Measurements from ENCODE around the gene SAXO1.

SAXO1 gene

DNA sequence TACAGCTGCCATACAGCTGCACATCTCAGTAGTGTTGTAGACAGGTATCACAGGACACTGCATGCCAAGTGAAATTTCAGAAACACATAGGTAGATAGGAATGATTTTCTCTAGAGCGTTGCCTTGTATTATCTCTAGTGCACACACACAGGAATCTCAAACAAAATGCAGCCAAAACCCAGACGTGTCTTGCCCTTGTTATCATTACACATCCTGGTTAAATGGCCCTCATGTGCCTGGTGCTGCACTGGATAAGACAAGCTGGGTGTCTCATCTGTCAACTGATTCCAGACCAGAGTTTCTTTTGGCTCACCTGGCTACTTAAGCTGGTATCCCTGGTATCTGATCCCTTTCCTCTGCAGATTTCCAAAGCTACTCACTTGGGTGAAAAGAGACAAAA, 59.7 kb downstream of the SAXO1 start:
- Mint-ChIP-seq H3K27me3 (ENCODE audit: low read depth) (peaks cover 5% of the 10 kb centered on the region), H3K36me3 (ENCODE audit: low read depth) (no peaks in the 10 kb centered on the region), H3K4me3 (no peak overlapping the region), H3K27ac (no peak overlapping the region), H3K9me3 (no peaks in the 10 kb centered on the region), H3K4me1 (peaks cover 69% of the 10 kb centered on the region)
- TF ChIP-seq, protein P1, sequence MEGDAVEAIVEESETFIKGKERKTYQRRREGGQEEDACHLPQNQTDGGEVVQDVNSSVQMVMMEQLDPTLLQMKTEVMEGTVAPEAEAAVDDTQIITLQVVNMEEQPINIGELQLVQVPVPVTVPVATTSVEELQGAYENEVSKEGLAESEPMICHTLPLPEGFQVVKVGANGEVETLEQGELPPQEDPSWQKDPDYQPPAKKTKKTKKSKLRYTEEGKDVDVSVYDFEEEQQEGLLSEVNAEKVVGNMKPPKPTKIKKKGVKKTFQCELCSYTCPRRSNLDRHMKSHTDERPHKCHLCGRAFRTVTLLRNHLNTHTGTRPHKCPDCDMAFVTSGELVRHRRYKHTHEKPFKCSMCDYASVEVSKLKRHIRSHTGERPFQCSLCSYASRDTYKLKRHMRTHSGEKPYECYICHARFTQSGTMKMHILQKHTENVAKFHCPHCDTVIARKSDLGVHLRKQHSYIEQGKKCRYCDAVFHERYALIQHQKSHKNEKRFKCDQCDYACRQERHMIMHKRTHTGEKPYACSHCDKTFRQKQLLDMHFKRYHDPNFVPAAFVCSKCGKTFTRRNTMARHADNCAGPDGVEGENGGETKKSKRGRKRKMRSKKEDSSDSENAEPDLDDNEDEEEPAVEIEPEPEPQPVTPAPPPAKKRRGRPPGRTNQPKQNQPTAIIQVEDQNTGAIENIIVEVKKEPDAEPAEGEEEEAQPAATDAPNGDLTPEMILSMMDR (IDR thresholded peaks at IDR 0.05; ENCODE audit: unreplicated experiment in 3 of 3), result no peak

DNA sequence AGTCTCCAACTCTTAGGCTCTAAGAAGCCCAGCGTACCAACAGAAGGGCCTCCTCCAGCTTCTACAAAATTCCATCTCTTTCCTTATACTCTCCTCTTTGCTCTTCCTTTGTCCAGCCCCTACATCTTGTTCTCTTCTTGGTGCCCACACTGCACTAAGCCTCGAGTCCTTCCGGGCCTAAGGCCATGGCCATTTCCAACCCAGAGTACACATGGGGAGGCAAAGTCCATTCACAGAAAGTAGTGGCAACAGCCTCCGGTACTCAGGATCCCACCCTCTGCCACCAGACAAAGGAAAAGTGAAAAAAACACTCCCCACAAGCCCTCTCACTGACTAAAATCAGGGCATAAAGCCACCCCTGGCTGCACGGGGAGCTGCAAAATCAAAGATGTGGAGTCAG, 60.3 kb downstream of the SAXO1 start:
- Mint-ChIP-seq H3K36me3 (ENCODE audit: low read depth) (peaks cover 3% of the 10 kb centered on the region), H3K4me1 (peaks cover 69% of the 10 kb centered on the region), H3K27me3 (ENCODE audit: low read depth) (peaks cover 5% of the 10 kb centered on the region), H3K27ac (no peak overlapping the region), H3K9me3 (peaks cover 3% of the 10 kb centered on the region), H3K4me3 (no peak overlapping the region)
- TF ChIP-seq, protein P1 (IDR thresholded peaks at IDR 0.05; ENCODE audit: unreplicated experiment in 3 of 3), result no peak

DNA sequence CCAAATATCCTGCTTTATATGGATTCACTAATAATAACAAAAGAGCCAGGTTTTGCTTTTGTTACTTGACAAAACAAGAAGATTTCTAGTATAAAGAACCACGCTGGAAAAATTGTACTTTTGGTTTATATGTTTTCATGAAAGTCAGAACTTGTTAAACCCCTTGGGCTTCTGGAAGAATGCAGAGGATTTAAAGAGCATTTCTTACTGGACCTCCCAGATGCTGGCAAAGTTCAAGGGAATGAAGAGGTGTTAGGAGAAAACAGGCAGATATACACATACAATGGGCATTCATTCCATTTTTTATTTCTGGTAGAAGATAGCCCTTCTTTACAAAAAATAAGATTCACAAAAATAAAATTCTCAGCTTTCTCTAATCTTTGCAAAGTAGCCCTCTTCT, 61.1 kb downstream of the SAXO1 start:
- H3K9me3 Mint-ChIP-seq, result peaks cover 3% of the 10 kb centered on the region
- no peak overlapping the region for H3K4me3 Mint-ChIP-seq
- TF ChIP-seq, protein P1 (IDR thresholded peaks at IDR 0.05; ENCODE audit: unreplicated experiment in 3 of 3), result no peak
- peak overlapping the region in 2 of 3 experiments; percentile 77 to 85 for H3K27ac Mint-ChIP-seq
- peaks cover 63% of the 10 kb centered on the region for H3K4me1 Mint-ChIP-seq
- peaks cover 3% of the 10 kb centered on the region for H3K36me3 Mint-ChIP-seq (ENCODE audit: low read depth)
- H3K27me3 Mint-ChIP-seq (ENCODE audit: low read depth), result peaks cover 5% of the 10 kb centered on the region

DNA sequence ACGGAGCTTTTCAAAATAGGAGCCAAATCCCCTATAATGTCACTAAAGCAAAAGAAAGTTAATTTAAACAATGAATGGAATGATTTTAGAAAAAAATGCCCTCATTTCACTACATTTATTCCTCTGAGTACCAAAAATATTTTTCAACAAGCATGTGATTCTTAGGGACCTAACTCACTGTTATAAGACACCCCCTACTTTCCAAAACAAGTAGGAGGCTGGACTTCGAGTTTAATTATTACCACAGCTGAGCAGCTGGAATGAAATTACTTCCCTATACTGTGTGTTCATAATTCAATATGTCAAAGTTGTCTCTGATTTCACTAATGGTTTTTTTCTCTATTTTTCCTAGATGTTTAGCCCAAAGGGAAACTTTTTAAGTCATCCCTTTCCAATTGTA, 61.6 kb downstream of the SAXO1 start:
- peak overlapping the region; percentile 75 to 85 (median 77) for H3K27ac Mint-ChIP-seq
- H3K4me1 Mint-ChIP-seq, result peaks cover 58% of the 10 kb centered on the region
- peak overlapping the region in 1 of 3 experiments; percentile 21 for H3K4me3 Mint-ChIP-seq
- TF ChIP-seq, protein P1 (IDR thresholded peaks at IDR 0.05; ENCODE audit: unreplicated experiment in 3 of 3), result no peak
- peaks cover 8% of the 10 kb centered on the region for H3K9me3 Mint-ChIP-seq
- peaks cover 6% of the 10 kb centered on the region for H3K36me3 Mint-ChIP-seq (ENCODE audit: low read depth)
- peaks cover 5% of the 10 kb centered on the region for H3K27me3 Mint-ChIP-seq (ENCODE audit: low read depth)

DNA sequence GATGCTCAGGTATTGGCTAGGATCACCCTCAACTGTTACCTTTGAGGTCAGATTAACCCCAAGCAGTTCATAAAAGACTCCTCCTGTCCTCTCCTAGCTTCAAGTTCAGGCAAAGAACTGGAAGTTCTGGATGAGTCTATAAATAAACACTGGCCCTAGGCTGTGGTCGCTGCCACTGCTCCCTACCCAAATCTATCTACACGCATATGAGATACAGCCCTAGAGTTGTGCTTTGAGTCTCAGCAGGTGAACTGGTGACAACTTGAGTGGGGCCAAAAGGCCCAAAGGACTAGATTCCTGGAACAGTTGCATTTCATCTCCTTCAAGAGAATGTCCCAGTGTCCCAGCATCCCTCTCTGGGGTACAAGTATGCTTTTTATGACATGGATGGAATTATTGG, 62.6 kb downstream of the SAXO1 start:
- H3K36me3 Mint-ChIP-seq (ENCODE audit: low read depth), result peaks cover 10% of the 10 kb centered on the region
- peaks cover 16% of the 10 kb centered on the region for H3K9me3 Mint-ChIP-seq
- H3K4me1 Mint-ChIP-seq, result peaks cover 48% of the 10 kb centered on the region
- H3K27ac Mint-ChIP-seq, result peak overlapping the region in 1 of 3 experiments; percentile 49
- H3K4me3 Mint-ChIP-seq, result no peak overlapping the region
- H3K27me3 Mint-ChIP-seq (ENCODE audit: low read depth), result peaks cover 5% of the 10 kb centered on the region
- TF ChIP-seq, protein P1 (IDR thresholded peaks at IDR 0.05; ENCODE audit: unreplicated experiment in 3 of 3), result no peak

DNA sequence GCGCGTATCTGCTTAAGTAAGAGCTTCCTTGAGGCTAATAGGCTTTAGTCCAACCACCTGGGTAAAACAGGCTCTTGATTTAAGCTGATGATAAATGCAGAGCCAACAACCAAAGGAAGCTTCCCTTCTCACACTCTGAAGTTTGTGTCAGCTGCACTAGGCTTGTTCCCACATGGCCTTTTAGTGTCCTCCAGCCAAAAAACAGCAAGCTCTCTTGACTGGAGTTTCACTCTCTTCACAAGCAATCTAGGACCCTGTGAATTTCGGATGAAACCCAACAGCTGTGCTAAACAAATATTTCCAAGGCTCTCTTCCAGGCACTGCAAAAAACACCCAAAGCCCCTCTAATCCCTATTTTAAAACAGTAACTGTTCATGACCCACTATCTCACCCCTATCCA, 63.9 kb downstream of the SAXO1 start:
- H3K9me3 Mint-ChIP-seq, result peaks cover 26% of the 10 kb centered on the region
- TF ChIP-seq, protein P1 (IDR thresholded peaks at IDR 0.05; ENCODE audit: unreplicated experiment in 3 of 3), result no peak
- H3K27me3 Mint-ChIP-seq (ENCODE audit: low read depth), result peaks cover 5% of the 10 kb centered on the region
- H3K4me1 Mint-ChIP-seq, result peaks cover 40% of the 10 kb centered on the region
- peak overlapping the region; percentile 41 to 49 (median 42) for H3K27ac Mint-ChIP-seq
- peaks cover 10% of the 10 kb centered on the region for H3K36me3 Mint-ChIP-seq (ENCODE audit: low read depth)
- no peak overlapping the region for H3K4me3 Mint-ChIP-seq
